CD14-positive monocyte (primary cell): Measurements from ENCODE around the gene R3HDM2. TPM values are rescaled to one million over a fixed set of nuclear protein-coding genes. Genes with fewer than 3 reads are reported as not detected.

Experiments
- DNase-seq, 3 donors: peaks; one replicate each; pipeline ENCODE4 v3.0.0-alpha.2; 2011 to 2022
- H2AFZ ChIP-seq: 2 replicates; pipeline ENCODE4 v1.6.0; 2012; ENCODE audit warnings: mild to moderate bottlenecking, low read depth, low read length, inconsistent platforms; ENCODE audit not compliant: insufficient read depth, poor library complexity, severe bottlenecking
- H3K27ac ChIP-seq, 2 donors: 1 replicate in 1 of 2; 2 replicates in 1 of 2; pipeline ENCODE4 v1.5.1; 2012 to 2013; ENCODE audit warnings: low read length in 2 of 2, control low read depth in 1 of 2, inconsistent platforms in 1 of 2, low read depth in 1 of 2, mild to moderate bottlenecking in 1 of 2
- H3K27me3 ChIP-seq, 2 donors: one replicate each; pipeline versions ENCODE4 v1.6.0 to v1.6.1; 2011 to 2013; ENCODE audit warnings: low read length in 2 of 2; ENCODE audit not compliant: control insufficient read depth in 2 of 2, insufficient read depth in 2 of 2
- H3K36me3 ChIP-seq, 2 donors: replicated peaks in 1 of 2; 1 replicate in 1 of 2; 2 replicates in 1 of 2; pipeline versions ENCODE4 v1.5.1 to v1.6.1; 2012 to 2013; ENCODE audit warnings: low read length in 2 of 2, control low read depth in 1 of 2, inconsistent platforms in 1 of 2, mild to moderate bottlenecking in 1 of 2; ENCODE audit not compliant: insufficient read depth in 2 of 2, control insufficient read depth in 1 of 2
- H3K4me1 ChIP-seq, 2 donors: 1 replicate in 1 of 2; 2 replicates in 1 of 2; pipeline versions ENCODE4 v1.5.1 to v1.6.1; 2012 to 2013; ENCODE audit warnings: low read length in 2 of 2, control low read depth in 1 of 2, inconsistent platforms in 1 of 2, mild to moderate bottlenecking in 1 of 2, moderate library complexity in 1 of 2; ENCODE audit not compliant: insufficient read depth in 2 of 2, control insufficient read depth in 1 of 2
- H3K4me2 ChIP-seq: replicated peaks from 2 replicates; pipeline ENCODE3; 2012; ENCODE audit warnings: low read length, moderate library complexity, mild to moderate bottlenecking; ENCODE audit not compliant: poor library complexity, severe bottlenecking; ENCODE audit errors: extremely low read depth
- H3K4me3 ChIP-seq, 3 experiments: fragments of 200-600 bp in 1 of 3; sonication (generic) in 1 of 3; replicated peaks in 1 of 3; 1 replicate in 2 of 3; 2 replicates in 1 of 3; pipeline ENCODE4 v1.5.1; 2011 to 2013; ENCODE audit warnings: low read length in 3 of 3, mild to moderate bottlenecking in 3 of 3, control low read depth in 2 of 3, low read depth in 2 of 3, inconsistent platforms in 1 of 3, moderate library complexity in 1 of 3
- H3K79me2 ChIP-seq: 2 replicates; pipeline ENCODE4 v1.6.0; 2012; ENCODE audit warnings: mild to moderate bottlenecking, control low read depth, inconsistent platforms, low read length, moderate library complexity; ENCODE audit not compliant: insufficient read depth
- H3K9ac ChIP-seq: 2 replicates; pipeline ENCODE4 v1.6.0; 2017; ENCODE audit warnings: low read length, mild to moderate bottlenecking; ENCODE audit not compliant: insufficient read depth, poor library complexity, severe bottlenecking
- H3K9me3 ChIP-seq, 2 donors: replicated peaks in 1 of 2; 1 replicate in 1 of 2; 2 replicates in 1 of 2; pipeline versions ENCODE4 v1.5.1 to v1.6.1; 2012 to 2013; ENCODE audit warnings: low read length in 2 of 2, control low read depth in 1 of 2; ENCODE audit not compliant: control insufficient read depth in 1 of 2, insufficient read depth in 1 of 2
- H4K20me1 ChIP-seq: 2 replicates; pipeline ENCODE4 v1.6.0; 2012; ENCODE audit warnings: mild to moderate bottlenecking, low read length, control low read depth, moderate library complexity; ENCODE audit not compliant: insufficient read depth
- H3K27ac Mint-ChIP-seq, 7 donors: one replicate each; pipeline ENCODE4 v1.8.0; 2020; ENCODE audit warnings: mild to moderate bottlenecking in 7 of 7, mixed read lengths in 7 of 7, moderate library complexity in 6 of 7, inconsistent platforms in 2 of 7
- H3K27me3 Mint-ChIP-seq, 3 donors: one replicate each; pipeline ENCODE4 v1.8.0; 2021 to 2022; ENCODE audit warnings: low read depth in 3 of 3, mild to moderate bottlenecking in 3 of 3, mixed read lengths in 3 of 3, moderate library complexity in 3 of 3, inconsistent platforms in 1 of 3
- H3K36me3 Mint-ChIP-seq, 2 donors: one replicate each; pipeline ENCODE4 v1.8.0; 2020; ENCODE audit warnings: mixed read lengths in 2 of 2, inconsistent platforms in 1 of 2, mild to moderate bottlenecking in 1 of 2
- H3K4me1 Mint-ChIP-seq: one replicate; pipeline ENCODE4 v1.8.0; 2020; ENCODE audit warnings: mild to moderate bottlenecking, mixed read lengths
- H3K4me3 Mint-ChIP-seq, 2 donors: one replicate each; pipeline ENCODE4 v1.8.0; 2020; ENCODE audit warnings: mild to moderate bottlenecking in 2 of 2, mixed read lengths in 2 of 2, moderate library complexity in 1 of 2
- H3K9me3 Mint-ChIP-seq, 7 donors: one replicate each; pipeline ENCODE4 v1.8.0; 2020 to 2022; ENCODE audit warnings: mixed read lengths in 7 of 7, mild to moderate bottlenecking in 6 of 7, moderate library complexity in 6 of 7, inconsistent platforms in 2 of 7
- CTCF ChIP-seq: fragments of 200-600 bp; IDR thresholded peaks from one replicate; pipeline ENCODE4 v1.8.0; 2022; ENCODE audit warnings: antibody characterized with exemption, mild to moderate bottlenecking
- WGBS: methylation state at CpG from one replicate; pipeline ENCODE4 v1.1.5; 2013; ENCODE audit warnings: missing lambda C conversion rate; ENCODE audit not compliant: insufficient coverage; 5-methylcytosine and 5-hydroxymethylcytosine counted together
- intact Hi-C, 2 donors: fragments of 100-400 bp; cut with micrococcal nuclease; formaldehyde crosslinking; loops; one replicate each; pipeline versions ENCODE4 v1.15.0 to v1.15.1; 2023
- polyA plus RNA-seq, 3 donors: library from polyadenylated mRNA; depleted of rRNA in 1 of 3; unstranded in 2 of 3; stranded (reverse) in 1 of 3; fragments of 300-500 nt in 2 of 3; fragments of >200 nt in 1 of 3; fragmentation: Illumina TruSeq in 2 of 3; gene quantifications; 1 replicate in 2 of 3; 2 replicates in 1 of 3; pipeline ENCODE4 v1.2.3, GENCODE V29; 2012 to 2021

Gene R3HDM2
- polyA plus RNA-seq, 3 donors, result 4.2 to 69.4 (median 7.3) TPM

- Histone ChIP-seq H3K36me3 (peaks cover 22 to 47% of the 10 kb centered on the region in 2 donors), H3K4me2 (no peak overlapping the region), H3K79me2 (peaks cover 10% of the 10 kb centered on the region), H3K4me3 (no peak overlapping the region), H3K27me3 (no peaks in the 10 kb centered on the region), H4K20me1 (peaks cover 23% of the 10 kb centered on the region), H3K9me3 (no peaks in the 10 kb centered on the region), H3K4me1 (no peaks in the 10 kb centered on the region), H3K27ac (no peak overlapping the region), H2AFZ (no peak overlapping the region), H3K9ac (no peak overlapping the region)
- peaks cover 30 to 64% of the 10 kb centered on the region in 2 donors for H3K36me3 Mint-ChIP-seq
- H3K4me3 Mint-ChIP-seq, result no peak overlapping the region
- intact Hi-C loops, result no loop called here
- 100% methylated on average over 1 of the region's 3 CpGs for WGBS
- H3K27me3 Mint-ChIP-seq, result peaks cover 0 to 3% (median 0%) of the 10 kb centered on the region in 3 donors
- TF ChIP-seq CTCF, result no peak
- H3K27ac Mint-ChIP-seq, result peak overlapping the region in 3 of 7 donors; percentile 20 to 77 (median 22)
- H3K4me1 Mint-ChIP-seq, result no peaks in the 10 kb centered on the region
- no peak for DNase-seq
- peaks cover 0 to 5% (median 0%) of the 10 kb centered on the region in 7 donors for H3K9me3 Mint-ChIP-seq
Measured at GRCh38 chr12:57385586-57385985, 45.3 kb downstream of the R3HDM2 start.

- Mint-ChIP-seq H3K27ac (no peak overlapping the region), H3K9me3 (peaks cover 0 to 5% (median 0%) of the 10 kb centered on the region in 7 donors), H3K4me3 (no peak overlapping the region), H3K36me3 (peaks cover 24 to 60% of the 10 kb centered on the region in 2 donors), H3K27me3 (peaks cover 0 to 3% (median 0%) of the 10 kb centered on the region in 3 donors), H3K4me1 (no peaks in the 10 kb centered on the region)
- peaks cover 13% of the 10 kb centered on the region for H4K20me1 ChIP-seq
- H3K36me3 ChIP-seq, result peaks cover 16 to 43% of the 10 kb centered on the region in 2 donors
- H3K9me3 ChIP-seq, result no peaks in the 10 kb centered on the region
- no peaks in the 10 kb centered on the region for H3K27me3 ChIP-seq
- H3K9ac ChIP-seq, result no peak overlapping the region
- WGBS, result no CpG with 5 or more reads among the region's 1 CpG
- H3K4me2 ChIP-seq, result no peak overlapping the region
- H3K27ac ChIP-seq, result no peak overlapping the region
- DNase-seq, result no peak
- peaks cover 7% of the 10 kb centered on the region for H3K79me2 ChIP-seq
- H3K4me1 ChIP-seq, result no peaks in the 10 kb centered on the region
- intact Hi-C loops, result no loop called here
- H3K4me3 ChIP-seq, result no peak overlapping the region
- TF ChIP-seq CTCF, result no peak
- H2AFZ ChIP-seq, result no peak overlapping the region
Measured at GRCh38 chr12:57384478-57384877, 46.4 kb downstream of the R3HDM2 start.
